Activated CD8-positive, alpha-beta T cell treated with anti-CD3 and anti-CD28 coated beads for 36 hours (primary cell): Measurements from ENCODE around the gene SMAD5. TPM values are rescaled to one million over a fixed set of nuclear protein-coding genes. Genes with fewer than 3 reads are reported as not detected.

Source experiments
- ATAC-seq: fragments of 200-7000 bp; cut with Tn5 transposase; one replicate; pipeline ENCODE4 v1.10.0; 2021; ENCODE audit warnings: mild to moderate bottlenecking, moderate library complexity
- CTCF ChIA-PET: fragments of 350-600 bp; sonication (Branson Sonifier 250); formaldehyde crosslinking; loops from one replicate; lab custom pipeline; 2021; ENCODE audit warnings: antibody characterized with exemption; lab: Charles Lee
- POLR2A ChIA-PET: fragments of 350-600 bp; sonication (Branson Sonifier 250); formaldehyde crosslinking; loops from one replicate; lab custom pipeline; 2021; ENCODE audit warnings: antibody characterized with exemption; lab: Charles Lee
- DNase-seq: peaks from one replicate; pipeline ENCODE4 v3.0.0-alpha.2; 2020
- H3K27ac Mint-ChIP-seq: one replicate; pipeline ENCODE4 v1.8.0; 2021; ENCODE audit warnings: mild to moderate bottlenecking, mixed read lengths
- H3K27me3 Mint-ChIP-seq: one replicate; pipeline ENCODE4 v1.8.0; 2021; ENCODE audit warnings: mixed read lengths
- H3K36me3 Mint-ChIP-seq: one replicate; pipeline ENCODE4 v1.8.0; 2021; ENCODE audit warnings: low read depth, mixed read lengths
- H3K4me1 Mint-ChIP-seq: one replicate; pipeline ENCODE4 v1.8.0; 2021; ENCODE audit warnings: low read depth, mixed read lengths
- H3K4me3 Mint-ChIP-seq: one replicate; pipeline ENCODE4 v1.8.0; 2021; ENCODE audit warnings: mild to moderate bottlenecking, moderate library complexity, mixed read lengths
- H3K9me3 Mint-ChIP-seq: one replicate; pipeline ENCODE4 v1.8.0; 2021; ENCODE audit warnings: mixed read lengths
- CTCF ChIP-seq: fragments of 200-600 bp; IDR thresholded peaks from one replicate; pipeline ENCODE4 v1.8.0; 2022; ENCODE audit warnings: antibody characterized with exemption, mild to moderate bottlenecking
- intact Hi-C: fragments of 100-400 bp; cut with micrococcal nuclease; formaldehyde crosslinking; loops from one replicate; pipeline ENCODE4 v1.10.0; 2022
- total RNA-seq, 2 experiments: library from RNA; stranded (reverse); gene quantifications; one replicate each; pipeline ENCODE4 v1.2.3, GENCODE V29; 2021

Gene SMAD5
- total RNA-seq, 2 experiments from 2014 or later, result 12.4 to 12.5 TPM

DNA sequence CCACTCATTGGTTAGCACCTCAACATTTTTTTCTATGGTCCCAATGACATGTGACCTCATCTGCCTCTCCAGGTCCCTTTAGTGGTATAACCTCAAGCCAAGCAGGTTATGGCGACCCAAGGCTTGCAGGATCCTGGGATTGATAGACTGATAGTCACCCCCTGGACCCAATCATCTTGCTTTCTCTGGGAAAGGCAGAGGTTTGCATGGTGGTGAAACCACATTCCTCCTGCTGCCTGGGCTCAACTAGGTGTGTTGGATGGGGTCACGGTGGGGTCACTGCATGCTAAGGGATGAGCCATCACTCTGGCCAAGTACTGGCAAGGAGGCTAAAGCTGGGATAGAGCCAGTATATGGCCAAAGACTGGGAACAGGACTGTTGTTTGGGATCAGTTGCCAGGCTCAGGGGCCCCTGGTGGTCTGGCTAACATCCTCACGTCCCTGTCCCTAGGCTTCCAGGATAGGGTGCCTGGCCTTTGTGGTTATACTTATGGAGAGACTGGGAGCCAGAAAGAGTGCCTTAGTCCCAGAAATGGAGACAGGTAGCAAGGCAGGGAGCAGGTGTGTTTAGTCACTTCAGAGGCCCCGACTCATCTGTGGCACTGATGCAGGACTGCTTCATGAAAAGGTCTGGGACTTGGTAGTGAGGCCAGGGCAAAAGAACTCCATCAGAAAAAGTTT is 65.0 kb downstream of the SMAD5 start:
- no peak overlapping the region for H3K27ac Mint-ChIP-seq
- H3K27me3 Mint-ChIP-seq, result peaks cover 35% of the 10 kb centered on the region
- TF ChIP-seq CTCF, result no peak
- H3K9me3 Mint-ChIP-seq, result no peaks in the 10 kb centered on the region
- POLR2A ChIA-PET, result no interaction called here
- H3K4me3 Mint-ChIP-seq, result no peak overlapping the region
- ATAC-seq (no peak), DNase-seq (no peak)
- CTCF ChIA-PET, result no interaction called here
- no peaks in the 10 kb centered on the region for H3K36me3 Mint-ChIP-seq
- H3K4me1 Mint-ChIP-seq, result peaks cover 2% of the 10 kb centered on the region
- intact Hi-C loops, result no loop called here

- ChIA-PET CTCF (no interaction called here), POLR2A (no interaction called here)
- H3K27ac Mint-ChIP-seq, result no peak overlapping the region
- no peaks in the 10 kb centered on the region for H3K9me3 Mint-ChIP-seq
- H3K27me3 Mint-ChIP-seq, result peaks cover 30% of the 10 kb centered on the region
- H3K4me1 Mint-ChIP-seq, result no peaks in the 10 kb centered on the region
- no peak overlapping the region for H3K4me3 Mint-ChIP-seq
- DNase-seq (no peak), ATAC-seq (no peak)
- TF ChIP-seq CTCF, result no peak
- H3K36me3 Mint-ChIP-seq, result no peaks in the 10 kb centered on the region
- intact Hi-C loops, result no loop called here
Observed at GRCh38 chr5:136198453-136198852, 65.8 kb downstream of the SMAD5 start.

DNA sequence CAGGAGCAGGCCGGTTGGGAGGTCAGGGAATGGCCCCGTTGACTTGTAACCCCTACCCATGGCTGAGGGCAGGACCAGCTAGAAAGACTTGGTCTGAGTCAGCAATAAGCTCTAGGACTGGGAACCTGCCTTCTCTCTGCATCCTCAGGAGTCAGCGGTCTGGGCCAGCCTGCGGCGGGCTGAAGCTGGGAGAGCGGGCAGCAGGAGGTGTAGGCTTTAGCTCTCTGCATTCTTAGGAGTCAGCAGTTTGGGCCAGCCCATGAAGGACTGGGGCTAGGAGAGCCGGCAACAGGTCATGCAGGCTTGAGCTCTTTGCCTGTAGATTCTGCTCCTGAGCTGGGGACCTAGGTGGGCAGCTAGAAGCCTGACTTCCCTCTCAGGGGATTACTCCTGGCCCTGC is 66.8 kb downstream of the SMAD5 start:
- intact Hi-C loops, result no loop called here
- POLR2A ChIA-PET, result no interaction called here
- Mint-ChIP-seq H3K9me3 (no peaks in the 10 kb centered on the region), H3K27ac (no peak overlapping the region), H3K4me1 (no peaks in the 10 kb centered on the region), H3K36me3 (no peaks in the 10 kb centered on the region), H3K4me3 (no peak overlapping the region), H3K27me3 (peaks cover 28% of the 10 kb centered on the region)
- CTCF ChIA-PET, result interaction anchor here (2.8 kb wide), 1 partner anchor 13 kb away, joined by 10 read pairs; no protein-coding TSS in a partner anchor
- DNase-seq (no peak), ATAC-seq (no peak)
- no peak for TF ChIP-seq CTCF

- no peaks in the 10 kb centered on the region for H3K36me3 Mint-ChIP-seq
- DNase-seq, result no peak
- ChIA-PET POLR2A (no interaction called here), CTCF (interaction anchor here (2.8 kb wide), 1 partner anchor 12 kb away, joined by 10 read pairs; no protein-coding TSS in a partner anchor)
- no peaks in the 10 kb centered on the region for H3K9me3 Mint-ChIP-seq
- H3K4me1 Mint-ChIP-seq, result no peaks in the 10 kb centered on the region
- no peak for ATAC-seq
- intact Hi-C loops, result no loop called here
- no peak overlapping the region for H3K27ac Mint-ChIP-seq
- peaks cover 22% of the 10 kb centered on the region for H3K27me3 Mint-ChIP-seq
- no peak for TF ChIP-seq CTCF
- no peak overlapping the region for H3K4me3 Mint-ChIP-seq
Observed at GRCh38 chr5:136200130-136200529, 67.5 kb downstream of the SMAD5 start.

DNA sequence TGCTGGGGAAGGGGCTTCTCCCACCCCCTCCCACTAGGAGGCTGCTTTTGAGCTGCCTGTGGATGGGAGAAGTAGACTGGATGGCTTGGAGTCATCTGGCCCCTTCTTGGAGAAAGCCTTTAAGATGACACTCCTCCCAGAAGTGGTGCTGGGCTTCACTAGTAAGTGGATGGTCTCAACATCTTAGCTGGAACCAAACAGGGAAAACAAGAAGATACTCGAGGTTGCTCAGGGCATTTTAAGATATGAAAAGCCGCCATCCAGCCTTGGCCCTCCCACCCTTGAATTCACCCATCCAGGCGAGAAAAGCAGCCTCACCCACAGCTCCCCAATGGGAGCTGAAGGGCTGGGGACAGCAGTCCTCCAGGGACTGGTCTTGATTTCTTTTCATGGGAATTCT is 68.1 kb downstream of the SMAD5 start:
- no peaks in the 10 kb centered on the region for H3K9me3 Mint-ChIP-seq

More for the DNA sequence above, 68.1 kb downstream of the SMAD5 start:
- Mint-ChIP-seq H3K27me3 (peaks cover 19% of the 10 kb centered on the region), H3K36me3 (no peaks in the 10 kb centered on the region), H3K4me1 (no peaks in the 10 kb centered on the region), H3K4me3 (no peak overlapping the region), H3K27ac (no peak overlapping the region)
- TF ChIP-seq CTCF, result no peak
- CTCF ChIA-PET, result interaction anchor here (2.8 kb wide), 1 partner anchor 11 kb away, joined by 10 read pairs; no protein-coding TSS in a partner anchor
- no peak for DNase-seq
- POLR2A ChIA-PET, result no interaction called here
- intact Hi-C loops, result no loop called here
- ATAC-seq, result no peak
